HL-60 (cell line): ENCODE data around the gene EPOP.

ENCODE experiments used
- DNase-seq, 2 experiments: peaks; one replicate each; pipeline ENCODE4 v3.0.0-alpha.2; 2010 to 2020; ENCODE audit warnings: low read depth in 1 of 2, low spot score in 1 of 2
- H3K27ac ChIP-seq: fragments of 250-450 bp; sonication (Bioruptor Pico); replicated peaks from 2 replicates; pipeline ENCODE4 v1.5.1; 2020; ENCODE audit warnings: mild to moderate bottlenecking, moderate library complexity
- H3K27me3 ChIP-seq: fragments of 250-450 bp; sonication (Bioruptor Pico); 2 replicates; pipeline ENCODE4 v1.5.1; 2021; ENCODE audit warnings: mild to moderate bottlenecking, moderate library complexity; ENCODE audit not compliant: insufficient read depth, poor library complexity, severe bottlenecking
- H3K4me3 ChIP-seq: replicated peaks from 2 replicates; pipeline ENCODE4 v1.5.1; 2011; ENCODE audit warnings: mild to moderate bottlenecking, control low read depth, low read length; ENCODE audit not compliant: insufficient read depth
- GABPA ChIP-seq: IDR thresholded peaks from 2 replicates; pipeline ENCODE4 v1.6.1; 2012; ENCODE audit warnings: low read depth
- POLR2AphosphoS5 ChIP-seq: IDR thresholded peaks from 2 replicates; pipeline ENCODE4 v1.6.1; 2012; ENCODE audit warnings: low read depth
- SPI1 ChIP-seq: IDR thresholded peaks from 2 replicates; pipeline ENCODE4 v1.6.1; 2012; ENCODE audit warnings: low read depth, mild to moderate bottlenecking, borderline replicate concordance
- TF ChIP-seq, protein P1 (sequence below): IDR thresholded peaks from one replicate; pipeline ENCODE4 v1.5.1; 2011; ENCODE audit warnings: low read length, control low read depth, inconsistent platforms; ENCODE audit not compliant: insufficient read depth
- TF ChIP-seq, protein P2 (sequence below): IDR thresholded peaks from 2 replicates; pipeline ENCODE4 v1.6.1; 2012; ENCODE audit warnings: low read depth; ENCODE audit not compliant: insufficient replicate concordance

Gene EPOP

DNA sequence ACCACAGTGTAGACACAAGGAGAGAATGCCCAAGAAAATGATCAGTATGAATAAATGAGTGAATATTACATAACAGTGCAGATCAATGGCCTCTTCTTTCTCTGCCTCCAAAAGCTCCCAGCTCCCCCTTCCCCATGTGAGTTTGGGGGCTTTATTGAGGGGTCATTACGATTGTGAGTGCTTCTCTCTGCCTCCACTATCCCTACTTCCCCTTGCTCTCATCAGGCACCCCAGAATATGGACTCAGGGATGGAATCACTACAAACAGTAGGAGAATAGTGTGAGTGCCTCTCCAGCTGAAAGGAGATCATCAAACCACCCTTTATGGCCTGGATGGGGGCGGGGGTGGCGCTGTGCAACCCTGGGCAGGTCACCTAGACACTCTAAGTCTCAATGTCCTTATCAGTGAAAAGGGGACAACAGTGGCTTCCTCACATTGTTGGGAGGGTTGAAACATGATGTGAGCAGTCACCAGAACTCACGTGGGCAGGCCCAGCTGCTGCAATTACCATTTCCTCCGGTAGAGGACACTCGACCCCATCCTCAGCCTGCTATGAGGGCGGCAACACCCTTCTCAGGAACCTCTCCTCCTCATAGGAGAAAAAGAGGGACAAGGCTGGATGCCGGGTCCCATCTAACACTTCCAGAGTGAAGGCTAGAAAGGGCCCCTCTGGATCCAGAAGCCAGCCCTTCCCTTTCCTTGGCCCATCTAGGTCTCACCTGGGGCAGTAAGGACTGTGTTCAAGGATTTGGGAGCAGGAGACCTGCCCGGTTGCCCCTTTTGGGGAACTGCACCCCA, 2.1 kb upstream of the EPOP start:
- Histone ChIP-seq H3K27ac (no peak overlapping the region), H3K4me3 (no peak overlapping the region), H3K27me3 (peaks cover 29% of the 10 kb centered on the region)
- peak; percentile 81 to 83 for DNase-seq
- TF ChIP-seq, protein P1, sequence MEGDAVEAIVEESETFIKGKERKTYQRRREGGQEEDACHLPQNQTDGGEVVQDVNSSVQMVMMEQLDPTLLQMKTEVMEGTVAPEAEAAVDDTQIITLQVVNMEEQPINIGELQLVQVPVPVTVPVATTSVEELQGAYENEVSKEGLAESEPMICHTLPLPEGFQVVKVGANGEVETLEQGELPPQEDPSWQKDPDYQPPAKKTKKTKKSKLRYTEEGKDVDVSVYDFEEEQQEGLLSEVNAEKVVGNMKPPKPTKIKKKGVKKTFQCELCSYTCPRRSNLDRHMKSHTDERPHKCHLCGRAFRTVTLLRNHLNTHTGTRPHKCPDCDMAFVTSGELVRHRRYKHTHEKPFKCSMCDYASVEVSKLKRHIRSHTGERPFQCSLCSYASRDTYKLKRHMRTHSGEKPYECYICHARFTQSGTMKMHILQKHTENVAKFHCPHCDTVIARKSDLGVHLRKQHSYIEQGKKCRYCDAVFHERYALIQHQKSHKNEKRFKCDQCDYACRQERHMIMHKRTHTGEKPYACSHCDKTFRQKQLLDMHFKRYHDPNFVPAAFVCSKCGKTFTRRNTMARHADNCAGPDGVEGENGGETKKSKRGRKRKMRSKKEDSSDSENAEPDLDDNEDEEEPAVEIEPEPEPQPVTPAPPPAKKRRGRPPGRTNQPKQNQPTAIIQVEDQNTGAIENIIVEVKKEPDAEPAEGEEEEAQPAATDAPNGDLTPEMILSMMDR, result peak; percentile 99
- TF ChIP-seq, protein P2, sequence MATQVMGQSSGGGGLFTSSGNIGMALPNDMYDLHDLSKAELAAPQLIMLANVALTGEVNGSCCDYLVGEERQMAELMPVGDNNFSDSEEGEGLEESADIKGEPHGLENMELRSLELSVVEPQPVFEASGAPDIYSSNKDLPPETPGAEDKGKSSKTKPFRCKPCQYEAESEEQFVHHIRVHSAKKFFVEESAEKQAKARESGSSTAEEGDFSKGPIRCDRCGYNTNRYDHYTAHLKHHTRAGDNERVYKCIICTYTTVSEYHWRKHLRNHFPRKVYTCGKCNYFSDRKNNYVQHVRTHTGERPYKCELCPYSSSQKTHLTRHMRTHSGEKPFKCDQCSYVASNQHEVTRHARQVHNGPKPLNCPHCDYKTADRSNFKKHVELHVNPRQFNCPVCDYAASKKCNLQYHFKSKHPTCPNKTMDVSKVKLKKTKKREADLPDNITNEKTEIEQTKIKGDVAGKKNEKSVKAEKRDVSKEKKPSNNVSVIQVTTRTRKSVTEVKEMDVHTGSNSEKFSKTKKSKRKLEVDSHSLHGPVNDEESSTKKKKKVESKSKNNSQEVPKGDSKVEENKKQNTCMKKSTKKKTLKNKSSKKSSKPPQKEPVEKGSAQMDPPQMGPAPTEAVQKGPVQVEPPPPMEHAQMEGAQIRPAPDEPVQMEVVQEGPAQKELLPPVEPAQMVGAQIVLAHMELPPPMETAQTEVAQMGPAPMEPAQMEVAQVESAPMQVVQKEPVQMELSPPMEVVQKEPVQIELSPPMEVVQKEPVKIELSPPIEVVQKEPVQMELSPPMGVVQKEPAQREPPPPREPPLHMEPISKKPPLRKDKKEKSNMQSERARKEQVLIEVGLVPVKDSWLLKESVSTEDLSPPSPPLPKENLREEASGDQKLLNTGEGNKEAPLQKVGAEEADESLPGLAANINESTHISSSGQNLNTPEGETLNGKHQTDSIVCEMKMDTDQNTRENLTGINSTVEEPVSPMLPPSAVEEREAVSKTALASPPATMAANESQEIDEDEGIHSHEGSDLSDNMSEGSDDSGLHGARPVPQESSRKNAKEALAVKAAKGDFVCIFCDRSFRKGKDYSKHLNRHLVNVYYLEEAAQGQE, result no peak
- peak; percentile 18; the same call in 1 of the 2 replicates for TF ChIP-seq SPI1

DNA sequence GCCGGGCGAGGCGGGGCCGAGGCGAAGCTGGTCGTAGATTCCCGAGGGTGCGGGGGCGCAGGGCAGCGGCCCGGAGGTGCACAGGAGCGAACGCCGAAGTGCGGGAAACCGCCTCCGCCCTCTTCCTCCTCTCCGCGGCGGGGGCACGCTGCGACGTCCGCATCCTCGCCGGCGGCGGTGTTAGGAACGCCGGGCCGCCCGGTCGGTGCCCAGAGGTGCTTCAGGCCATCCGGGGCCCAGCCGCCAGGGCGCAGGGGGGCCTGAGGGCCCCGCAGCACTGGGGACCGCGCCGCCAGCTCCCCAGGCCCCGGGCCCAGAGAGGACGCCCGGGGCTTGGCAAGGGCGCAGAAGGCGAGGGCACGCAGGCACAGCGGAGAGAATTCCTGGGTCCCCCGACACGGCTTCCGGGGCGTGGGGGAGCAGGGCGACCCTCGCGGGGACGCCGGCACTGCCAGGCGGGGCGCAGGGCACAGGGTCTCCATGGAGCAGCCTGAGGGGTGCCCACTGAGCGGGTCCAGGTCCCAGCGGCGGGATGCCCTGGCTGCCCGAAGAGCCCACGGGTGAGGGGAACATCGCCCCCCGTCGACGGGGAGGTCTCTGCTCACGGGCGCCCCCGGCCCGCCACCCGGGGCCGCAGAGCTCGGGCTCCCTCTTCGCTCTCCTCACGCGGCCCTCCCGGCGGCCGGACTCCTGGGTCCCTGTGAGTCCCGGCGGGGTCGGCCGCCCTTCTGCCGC, 576 bp downstream of the EPOP start:
- TF ChIP-seq, protein P2, result peak; percentile 7
- no peak for TF ChIP-seq GABPA
- DNase-seq, result no peak
- Histone ChIP-seq H3K27ac (no peak overlapping the region), H3K4me3 (peak overlapping the region; percentile 49), H3K27me3 (peaks cover 47% of the 10 kb centered on the region)

DNA sequence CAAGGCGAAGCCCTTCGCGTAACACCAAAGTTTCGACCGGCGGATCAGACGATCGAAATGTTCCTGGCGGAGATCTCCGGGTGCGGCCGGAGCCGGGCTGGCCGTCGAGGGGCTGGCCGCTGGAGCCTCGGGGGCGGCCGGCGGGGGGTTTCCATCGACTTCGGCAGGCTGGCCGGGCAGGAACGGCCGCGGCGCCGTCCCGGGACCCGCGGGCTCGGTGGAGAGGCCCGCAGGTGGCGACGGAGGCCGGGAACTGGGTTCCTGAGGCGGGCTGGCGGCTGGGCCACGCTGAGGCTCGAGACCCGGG, 1.1 kb downstream of the EPOP start:
- no peak for DNase-seq
- Histone ChIP-seq H3K27me3 (peaks cover 52% of the 10 kb centered on the region), H3K27ac (no peak overlapping the region), H3K4me3 (peak overlapping the region; percentile 49)
- TF ChIP-seq, protein P2, result no peak
- TF ChIP-seq, protein P1, result no peak
- TF ChIP-seq GABPA, result no peak
- no peak for TF ChIP-seq POLR2AphosphoS5
- no peak for TF ChIP-seq SPI1
